Glutamatergic neuron (in vitro differentiated cells): ENCODE results near the gene RIBC2. TPM values are rescaled to one million over a fixed set of nuclear protein-coding genes. Genes with fewer than 3 reads are reported as not detected.

Experiments used
- DNase-seq: peaks from one replicate; pipeline ENCODE4 v3.0.0; 2022
- H3K27ac Mint-ChIP-seq: one replicate; pipeline ENCODE4 v1.8.0; 2020; ENCODE audit warnings: mild to moderate bottlenecking, mixed read lengths, inconsistent platforms; ENCODE audit not compliant: unreplicated experiment
- H3K27me3 Mint-ChIP-seq: one replicate; pipeline ENCODE4 v1.8.0; 2020; ENCODE audit warnings: mild to moderate bottlenecking, moderate library complexity, mixed read lengths, inconsistent platforms; ENCODE audit not compliant: unreplicated experiment
- H3K36me3 Mint-ChIP-seq: one replicate; pipeline ENCODE4 v1.8.0; 2020; ENCODE audit warnings: mild to moderate bottlenecking, mixed read lengths, inconsistent platforms; ENCODE audit not compliant: unreplicated experiment
- H3K4me1 Mint-ChIP-seq: one replicate; pipeline ENCODE4 v1.8.0; 2020; ENCODE audit warnings: mild to moderate bottlenecking, low read depth, mixed read lengths, inconsistent platforms; ENCODE audit not compliant: unreplicated experiment
- H3K4me3 Mint-ChIP-seq: one replicate; pipeline ENCODE4 v1.8.0; 2020; ENCODE audit warnings: mild to moderate bottlenecking, mixed read lengths, inconsistent platforms; ENCODE audit not compliant: unreplicated experiment
- H3K9me3 Mint-ChIP-seq: one replicate; pipeline ENCODE4 v1.8.0; 2020; ENCODE audit warnings: mild to moderate bottlenecking, moderate library complexity, mixed read lengths, inconsistent platforms; ENCODE audit not compliant: unreplicated experiment
- CTCF ChIP-seq: fragments of 200-600 bp; sonication (generic); IDR thresholded peaks from one replicate; pipeline ENCODE4 v1.5.0; 2021; ENCODE audit not compliant: partially characterized antibody, unreplicated experiment
- total RNA-seq: library from RNA; stranded (reverse); fragmentation: NEBNext Ultra II Directional; extraction: Animal tissue kit (Norgen Biotek cat#: 25700); gene quantifications from one replicate; pipeline ENCODE4 v1.2.1, GENCODE V29; 2021; ENCODE audit not compliant: unreplicated experiment

The RIBC2 gene
- total RNA-seq, 1 donor from 2014 or later = 0.71 TPM

GRCh38 chr22:45424241-45424731 is 10.8 kb downstream of the RIBC2 start:
- peaks cover 8% of the 10 kb centered on the region for H3K36me3 Mint-ChIP-seq
- peaks cover 4% of the 10 kb centered on the region for H3K4me1 Mint-ChIP-seq
- H3K27me3 Mint-ChIP-seq = peaks cover 8% of the 10 kb centered on the region
- DNase-seq = no peak
- peaks cover 2% of the 10 kb centered on the region for H3K9me3 Mint-ChIP-seq
- TF ChIP-seq CTCF = no peak
- H3K27ac Mint-ChIP-seq = no peak overlapping the region
- H3K4me3 Mint-ChIP-seq = no peak overlapping the region

GRCh38 chr22:45425101-45425500 is 11.6 kb downstream of the RIBC2 start:
- DNase-seq = no peak
- no peak for TF ChIP-seq CTCF
- Mint-ChIP-seq H3K4me1 (peaks cover 4% of the 10 kb centered on the region), H3K9me3 (peaks cover 2% of the 10 kb centered on the region), H3K36me3 (peaks cover 8% of the 10 kb centered on the region), H3K4me3 (no peak overlapping the region), H3K27ac (no peak overlapping the region), H3K27me3 (peaks cover 9% of the 10 kb centered on the region)

- Mint-ChIP-seq H3K4me3 (no peak overlapping the region), H3K9me3 (peaks cover 2% of the 10 kb centered on the region)
These were observed 12.2 kb downstream of the RIBC2 start for GRCh38 chr22:45425531-45426265.

GRCh38 chr22:45426387-45426786 is 12.9 kb downstream of the RIBC2 start:
- Mint-ChIP-seq H3K9me3 (peaks cover 2% of the 10 kb centered on the region), H3K4me1 (peaks cover 4% of the 10 kb centered on the region), H3K4me3 (no peak overlapping the region), H3K36me3 (peaks cover 5% of the 10 kb centered on the region), H3K27me3 (peaks cover 9% of the 10 kb centered on the region), H3K27ac (no peak overlapping the region)
- TF ChIP-seq CTCF = no peak
- DNase-seq = no peak

More at GRCh38 chr22:45425531-45426265, 12.2 kb downstream of the RIBC2 start:
- Mint-ChIP-seq H3K4me1 (peaks cover 4% of the 10 kb centered on the region), H3K36me3 (peaks cover 5% of the 10 kb centered on the region), H3K27me3 (peaks cover 9% of the 10 kb centered on the region), H3K27ac (no peak overlapping the region)
- no peak for DNase-seq
- no peak for TF ChIP-seq CTCF

- peaks cover 4% of the 10 kb centered on the region for H3K4me1 Mint-ChIP-seq
- H3K9me3 Mint-ChIP-seq = peaks cover 2% of the 10 kb centered on the region
- no peak for DNase-seq
- no peak overlapping the region for H3K27ac Mint-ChIP-seq
- TF ChIP-seq CTCF = no peak
- H3K4me3 Mint-ChIP-seq = no peak overlapping the region
- peaks cover 5% of the 10 kb centered on the region for H3K36me3 Mint-ChIP-seq
- H3K27me3 Mint-ChIP-seq = peaks cover 13% of the 10 kb centered on the region
These were observed 13.6 kb downstream of the RIBC2 start for GRCh38 chr22:45427114-45427513.
